HG02973 (cell line): ENCODE data around the gene FBXW12.
"Not testable (repeated sequence)": the region's sequence is repeated elsewhere in the genome, so short reads cannot be mapped to it uniquely, and the experiment has no call there.

Experiments used
- ATAC-seq: cut with Tn5 transposase; IDR thresholded peaks from one replicate; pipeline ENCODE4 v1.9.1; 2021; ENCODE audit warnings: moderate library complexity; ENCODE audit not compliant: unreplicated experiment

Gene FBXW12, protein sequence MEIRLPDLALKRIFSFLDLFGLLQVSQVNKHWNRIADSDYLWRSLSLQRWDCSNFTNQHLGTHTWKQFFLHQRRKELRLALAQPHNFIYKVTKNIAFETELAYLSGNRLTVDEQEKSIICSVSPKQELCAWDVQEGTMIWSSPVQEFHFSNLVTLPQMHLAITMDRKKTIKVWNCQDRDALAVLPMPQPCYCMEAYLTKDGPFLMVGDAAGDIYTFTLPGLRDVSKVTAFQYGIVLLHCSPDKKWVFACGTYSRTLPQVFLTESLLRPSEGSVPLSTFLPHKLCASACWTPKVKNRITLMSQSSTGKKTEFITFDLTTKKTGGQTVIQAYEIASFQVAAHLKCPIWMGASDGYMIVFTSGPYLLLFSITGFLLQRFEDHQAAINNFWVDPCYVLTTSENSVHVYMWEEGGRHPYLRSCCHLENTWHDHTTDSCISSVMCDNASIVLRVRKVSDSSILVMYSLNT

DNA sequence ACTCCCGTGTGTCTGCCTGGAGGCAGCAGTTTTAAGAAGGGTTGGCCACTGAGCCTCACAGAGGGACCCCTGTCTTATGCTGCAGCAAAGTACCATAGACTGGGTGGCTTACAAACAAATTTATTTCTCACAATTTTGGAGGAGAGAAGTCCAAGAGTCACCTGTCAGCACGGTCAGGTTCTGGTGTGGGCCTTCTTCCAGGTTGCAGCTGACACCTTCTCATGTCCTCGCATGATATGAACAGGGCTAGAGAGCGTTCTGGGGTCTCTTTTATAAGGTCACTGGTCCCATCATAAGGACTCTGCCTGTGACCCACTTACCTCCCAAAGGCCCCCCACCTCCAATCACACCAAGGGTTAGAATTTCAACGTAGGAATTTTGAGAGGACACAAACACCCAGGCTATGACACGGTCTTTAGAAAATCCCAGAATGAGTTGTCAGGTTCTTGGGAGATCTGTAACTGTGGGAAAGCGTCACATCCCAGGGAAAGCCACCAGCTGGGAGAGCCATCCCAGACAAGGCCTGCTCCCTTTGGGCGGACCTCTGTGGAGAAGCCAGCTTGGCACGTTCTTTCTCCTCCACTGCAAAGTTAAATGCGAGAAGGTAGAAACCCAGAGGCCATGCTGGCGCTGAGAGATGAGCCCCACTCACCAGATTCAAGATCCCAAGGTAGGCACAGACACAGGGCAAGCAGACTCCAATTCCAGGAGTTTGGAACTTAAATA lies at the start of gene FBXW12:
Gene FBXW12 (plus strand): TSS at position 569 of the 726 bp plus-strand sequence. CDS start 549 bp downstream, outside the sequence.
- no peak for ATAC-seq

DNA sequence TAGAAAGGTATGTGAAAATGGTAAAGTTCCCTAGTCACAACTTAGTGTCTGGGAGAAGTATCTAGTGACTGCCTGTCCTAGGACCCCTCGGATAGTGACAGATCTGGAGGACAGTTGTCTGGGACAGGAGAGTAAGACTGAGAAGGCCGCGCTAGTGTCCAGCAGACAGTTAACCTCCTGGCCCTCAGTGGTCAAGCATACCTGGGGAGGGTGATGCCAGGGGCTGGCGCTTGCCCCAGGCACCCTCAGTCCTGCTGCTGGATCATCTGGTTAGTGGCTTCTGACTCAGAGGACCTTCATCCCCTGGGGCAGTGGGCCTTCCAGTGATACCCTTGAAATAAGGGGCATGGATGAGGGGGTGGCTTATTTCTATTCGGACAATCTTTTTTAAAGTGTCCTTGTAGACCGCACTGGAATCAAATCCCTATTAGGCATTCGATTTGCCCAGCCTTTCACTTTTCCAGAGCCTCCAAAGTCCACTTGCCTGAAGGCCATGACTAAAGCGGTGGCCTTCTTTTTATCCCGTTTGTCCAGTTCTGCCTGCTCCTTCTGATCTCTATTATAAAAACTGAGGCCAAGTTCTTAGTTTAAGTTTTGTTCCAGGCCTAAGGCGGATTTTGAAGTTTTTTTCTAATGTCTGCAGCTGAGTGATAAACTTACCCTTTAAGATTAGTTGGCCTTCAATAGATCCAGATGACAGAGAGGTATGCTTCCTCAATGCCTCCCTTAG lies 40.1 kb upstream of the FBXW12 start:
- not testable (repeated sequence) for ATAC-seq

DNA sequence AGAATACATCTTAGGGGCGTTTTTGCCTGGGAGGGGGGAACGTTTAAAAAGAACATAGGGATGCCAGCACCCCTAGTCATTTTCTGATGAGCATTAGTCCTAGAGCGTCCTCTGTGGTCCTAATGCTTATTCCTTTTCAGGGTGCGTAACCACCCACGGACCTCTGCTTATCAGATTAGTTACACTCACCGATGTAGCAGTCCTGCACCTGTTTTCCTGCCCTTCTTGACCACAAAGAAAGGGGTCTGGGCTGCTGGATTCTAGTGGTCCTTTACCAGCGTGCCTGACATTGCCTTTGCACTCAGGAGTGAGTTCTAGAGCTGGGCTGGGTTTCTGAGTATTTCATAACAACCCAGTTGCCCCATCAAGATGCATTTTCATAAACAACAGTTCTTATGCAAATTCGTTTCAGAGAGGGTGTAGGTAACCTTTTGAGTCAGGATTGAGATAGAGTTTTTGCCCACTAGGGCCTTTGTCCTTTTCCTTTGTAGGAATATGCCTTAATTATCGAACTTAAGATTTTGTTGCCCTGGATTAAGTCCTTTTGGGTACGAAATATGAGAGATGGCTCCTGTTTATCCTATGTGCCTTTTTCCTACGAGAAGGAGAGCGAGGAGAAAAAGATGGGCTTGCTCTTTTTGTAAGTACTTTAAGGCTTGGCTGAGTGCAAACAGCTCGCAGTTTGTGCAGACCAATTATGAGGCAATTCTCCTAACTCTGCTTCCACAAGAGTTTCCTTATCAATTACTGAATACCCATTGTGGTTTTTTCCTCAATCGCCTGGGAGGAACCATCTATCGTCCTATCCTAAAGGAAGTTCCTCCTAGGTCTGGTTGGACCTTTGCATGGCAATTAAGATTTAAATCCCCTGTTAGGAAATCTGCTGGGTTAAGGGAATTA lies 38.4 kb upstream of the FBXW12 start, which contains the start of gene SPINK8:
Gene SPINK8 (minus strand): TSS at position 316 of the 900 bp plus-strand sequence. CDS start 5,320 bp downstream, outside the sequence.
- ATAC-seq: not testable (repeated sequence)

DNA sequence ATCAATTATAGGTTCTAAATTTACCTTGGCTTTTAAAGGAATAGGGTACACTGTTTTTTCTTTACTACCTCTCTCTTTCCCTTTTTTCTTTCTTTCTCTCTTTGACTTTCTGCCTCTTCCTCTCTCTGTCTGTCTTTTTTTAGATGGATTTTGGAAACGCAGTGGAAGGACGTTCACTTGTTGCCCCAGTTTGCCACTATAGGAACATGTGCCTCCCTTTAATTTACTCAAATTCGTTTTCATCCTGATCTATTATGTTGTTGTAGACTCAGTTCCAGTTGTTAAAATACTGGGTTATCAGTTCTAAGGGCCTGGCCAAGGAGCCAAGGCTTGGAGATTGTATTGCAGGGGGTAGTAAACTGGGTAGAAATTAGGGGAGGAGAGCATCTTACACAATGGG lies 37.4 kb upstream of the FBXW12 start:
- no peak for ATAC-seq

DNA sequence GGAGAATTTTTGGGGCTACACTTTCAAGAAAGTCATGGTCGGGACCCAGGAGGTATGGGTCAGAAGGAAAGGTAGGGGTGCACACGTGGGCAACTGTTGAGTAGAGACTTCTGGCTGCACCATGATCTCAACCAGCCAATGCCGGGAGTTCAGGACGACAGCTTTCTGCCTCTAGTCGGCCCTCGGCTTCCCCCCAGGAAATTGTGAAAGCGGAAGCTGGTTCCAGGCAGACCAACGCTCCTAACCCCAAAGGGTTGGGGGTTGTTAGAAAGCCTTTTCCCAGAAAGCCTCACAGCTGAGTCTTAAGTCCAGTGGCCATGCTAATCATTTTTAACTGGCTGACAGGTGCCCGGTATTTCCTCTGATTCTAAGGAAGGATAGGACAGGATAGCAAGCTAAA lies 36.7 kb upstream of the FBXW12 start:
- ATAC-seq: not testable (repeated sequence)

DNA sequence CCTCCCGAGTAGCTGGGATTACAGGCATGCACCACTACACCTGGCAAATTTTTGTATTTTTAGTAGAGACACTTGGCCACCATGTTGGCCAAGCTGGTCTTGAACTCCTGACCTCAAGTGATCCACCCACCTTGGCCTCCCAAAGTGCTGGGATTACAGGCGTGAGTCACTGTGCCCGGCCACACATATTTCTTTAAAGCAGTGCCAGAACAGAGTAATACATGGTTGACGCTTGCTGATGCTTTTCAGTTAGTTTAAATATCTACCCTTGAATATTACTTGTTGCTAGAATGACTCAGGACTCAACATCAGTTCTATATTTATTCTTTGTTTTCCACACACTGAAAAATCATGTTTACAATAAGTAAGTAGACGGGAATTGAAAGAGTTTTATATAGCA lies 34.5 kb upstream of the FBXW12 start:
- ATAC-seq: not testable (repeated sequence)

DNA sequence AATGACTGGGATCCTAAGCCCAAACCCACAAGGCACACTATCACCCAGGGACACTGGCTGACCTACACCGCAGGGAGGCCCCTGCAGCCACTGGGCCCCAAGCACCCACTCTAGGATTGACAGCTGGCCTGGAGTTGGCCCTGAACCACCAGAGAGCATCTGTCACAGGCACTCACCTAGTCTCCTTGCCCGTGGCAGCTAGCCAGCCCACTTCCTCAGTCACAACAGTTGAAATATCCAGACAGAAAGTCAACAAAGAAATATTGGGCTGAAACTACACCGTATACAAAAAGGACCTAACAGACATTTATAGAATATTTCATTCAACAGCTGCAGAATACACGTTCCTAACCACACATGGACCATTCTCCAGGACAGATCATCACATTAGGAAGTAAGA lies 33.4 kb upstream of the FBXW12 start:
- no peak for ATAC-seq

DNA sequence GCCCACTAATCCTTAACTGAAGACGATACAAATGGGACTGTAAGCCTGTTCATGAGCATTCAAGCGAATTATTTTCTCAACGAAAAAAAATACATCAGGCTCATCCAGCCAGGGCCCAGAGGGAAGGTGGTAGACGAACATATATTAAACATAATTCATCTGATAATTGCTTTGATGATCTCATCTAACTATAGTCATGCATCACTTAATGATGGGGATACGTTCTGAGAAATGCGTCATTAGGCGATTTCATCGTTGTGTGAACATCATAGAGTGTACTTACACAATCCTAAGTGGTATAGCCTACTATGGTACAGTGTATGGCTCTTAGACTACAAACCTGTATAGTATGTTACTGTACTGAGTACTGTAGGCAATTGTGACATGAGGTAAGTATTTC lies 28.6 kb upstream of the FBXW12 start:
- ATAC-seq: no peak

DNA sequence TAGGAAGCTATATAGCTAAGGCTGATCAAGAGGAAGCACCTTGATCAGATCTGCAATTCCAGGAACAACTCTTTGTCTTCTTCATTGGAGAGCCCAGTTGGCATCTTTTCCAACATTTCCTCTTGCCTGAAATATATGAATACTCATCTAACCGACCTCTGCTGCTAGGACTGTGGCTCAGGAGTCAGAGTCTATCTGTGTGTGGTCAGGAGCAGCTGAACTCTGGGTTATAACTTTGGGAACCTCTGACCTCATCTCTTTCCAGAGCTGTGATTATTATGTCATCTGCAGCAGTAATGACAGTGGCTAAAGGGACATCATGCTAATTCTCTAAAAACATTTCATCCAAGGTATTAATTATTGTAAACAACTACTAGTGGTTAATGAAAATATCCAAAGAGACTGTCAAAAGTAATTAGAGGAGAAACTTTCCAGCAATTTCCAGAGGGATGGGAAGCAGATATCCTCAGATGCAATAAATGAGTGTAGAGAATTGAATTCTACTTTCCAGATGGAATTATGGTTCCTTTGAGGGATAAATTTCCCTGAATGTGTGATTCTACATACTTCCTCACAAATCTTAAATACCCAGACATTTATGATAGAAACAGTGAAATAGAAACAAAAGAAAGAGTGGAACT lies 27.0 kb upstream of the FBXW12 start:
- no peak for ATAC-seq

DNA sequence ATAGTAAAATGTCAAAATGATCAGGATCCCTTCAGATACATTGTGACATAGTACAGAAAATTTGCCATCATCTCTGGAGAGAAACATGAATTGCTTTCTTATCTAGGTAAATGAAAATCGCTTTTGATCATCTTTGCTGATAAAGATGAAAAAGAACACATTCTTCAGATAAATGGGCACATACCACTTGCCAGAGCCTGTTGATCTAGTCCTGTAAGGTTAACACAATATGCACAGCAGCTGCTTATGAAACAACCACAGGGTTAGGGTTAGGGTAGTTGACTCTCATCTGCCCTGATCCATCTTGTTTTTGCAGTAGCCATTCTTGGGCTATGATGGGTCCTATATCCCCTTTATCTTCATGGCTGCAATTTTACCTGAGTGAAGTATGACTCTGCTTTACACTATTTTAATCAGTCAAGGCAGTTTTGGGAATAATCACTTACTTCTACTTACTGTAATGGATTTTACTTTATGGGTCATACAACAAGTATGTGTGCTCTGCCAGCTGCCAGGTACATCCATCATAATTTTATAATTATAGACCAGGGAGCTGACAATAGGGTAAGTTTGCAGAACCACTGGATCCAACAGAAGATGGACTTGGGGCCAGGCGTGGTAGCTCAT lies 26.0 kb upstream of the FBXW12 start:
- ATAC-seq: no peak

DNA sequence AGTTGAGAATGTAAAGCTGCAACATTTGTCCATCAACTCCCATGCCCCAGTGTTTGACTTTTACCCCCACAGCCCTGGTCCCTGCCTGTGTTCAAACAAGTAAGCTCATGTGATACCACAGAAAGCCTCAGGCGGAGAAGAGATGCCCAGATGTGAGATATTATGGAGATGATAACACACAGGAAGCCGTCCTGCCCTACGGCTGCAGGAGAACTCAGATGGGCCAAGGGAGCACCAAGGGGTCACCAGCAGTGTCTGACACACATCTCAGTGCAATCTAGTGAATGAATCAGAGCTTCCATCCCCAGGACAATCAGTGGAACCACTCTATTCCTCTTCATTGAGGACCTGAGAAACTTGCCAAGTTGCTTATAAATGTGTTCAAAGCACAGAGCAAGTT lies 24.5 kb upstream of the FBXW12 start:
- ATAC-seq: no peak

DNA sequence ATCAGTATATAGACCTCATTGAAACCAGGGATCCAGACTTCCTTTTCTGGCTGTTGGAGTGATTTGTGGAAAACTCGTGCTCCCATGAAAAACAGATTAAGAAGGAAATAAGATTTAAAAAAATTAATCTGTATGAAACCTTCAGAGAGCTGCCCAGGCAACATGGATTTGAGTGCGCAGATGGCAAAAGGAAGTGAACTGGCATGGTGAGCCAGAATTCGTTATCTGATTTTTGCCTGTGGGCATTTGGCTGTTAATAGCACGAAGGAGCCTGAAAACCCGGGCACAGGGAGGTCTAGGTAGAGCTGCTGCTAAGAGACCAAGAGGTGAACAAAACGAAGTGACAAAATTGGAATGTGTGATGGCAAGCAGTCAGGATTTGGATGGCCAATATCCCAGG lies 19.5 kb upstream of the FBXW12 start:
- no peak for ATAC-seq

DNA sequence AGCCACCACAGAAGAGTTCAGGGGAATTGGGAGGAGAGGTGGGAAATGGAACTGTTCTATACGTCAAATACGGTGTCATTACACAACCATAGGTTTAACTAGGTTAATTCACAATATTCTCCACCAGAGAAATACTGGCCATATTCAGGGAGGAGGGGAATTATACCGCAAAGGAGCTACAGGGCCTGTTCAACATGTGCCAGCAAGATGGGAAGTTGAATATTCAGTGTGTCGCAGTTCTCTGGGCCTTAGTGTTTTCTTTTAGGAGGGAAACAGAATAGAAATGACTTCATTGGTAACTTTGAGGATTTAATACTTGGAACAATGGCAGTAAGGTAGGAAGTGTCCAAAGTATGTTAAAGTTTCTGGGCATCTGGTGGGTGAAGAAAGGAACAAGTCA lies 18.0 kb upstream of the FBXW12 start:
- ATAC-seq: no peak

DNA sequence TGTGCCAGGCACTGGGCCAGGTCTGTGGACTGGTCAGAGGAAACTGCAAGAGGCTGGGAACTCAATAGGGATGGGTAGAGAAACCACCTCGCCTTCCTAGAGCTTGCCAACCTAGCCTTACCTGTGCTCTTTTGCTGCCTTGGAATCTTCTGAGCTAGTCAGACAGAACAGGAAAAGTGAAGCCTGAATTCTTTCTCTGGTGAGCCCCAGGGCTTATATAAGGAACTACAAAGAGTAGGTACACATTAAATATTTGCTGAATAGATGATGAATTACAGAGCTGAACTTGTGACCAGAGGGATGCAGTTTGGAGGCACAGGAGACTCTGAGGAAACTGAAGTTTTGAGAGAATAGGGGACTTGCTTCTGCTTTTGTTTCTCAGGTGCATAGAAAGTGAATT lies 15.6 kb upstream of the FBXW12 start:
- ATAC-seq: no peak

DNA sequence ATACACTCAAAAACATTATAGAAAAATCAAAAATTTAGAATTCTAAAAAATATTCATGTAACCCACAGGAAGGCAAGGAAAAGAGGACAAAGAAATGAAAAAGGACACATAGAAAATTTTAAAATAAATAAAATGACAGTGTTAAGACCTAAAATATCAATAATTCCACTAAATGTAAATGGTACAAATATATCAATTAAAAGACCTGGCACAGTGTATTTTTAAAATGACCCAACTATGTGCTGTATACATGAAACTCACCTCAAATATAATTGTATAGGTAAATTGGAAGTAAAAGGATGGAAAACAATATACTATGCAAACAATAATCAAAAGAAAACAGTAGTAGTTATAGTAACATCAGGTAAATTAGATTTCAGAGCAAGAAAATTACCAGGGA lies 10.1 kb upstream of the FBXW12 start:
- no peak for ATAC-seq

DNA sequence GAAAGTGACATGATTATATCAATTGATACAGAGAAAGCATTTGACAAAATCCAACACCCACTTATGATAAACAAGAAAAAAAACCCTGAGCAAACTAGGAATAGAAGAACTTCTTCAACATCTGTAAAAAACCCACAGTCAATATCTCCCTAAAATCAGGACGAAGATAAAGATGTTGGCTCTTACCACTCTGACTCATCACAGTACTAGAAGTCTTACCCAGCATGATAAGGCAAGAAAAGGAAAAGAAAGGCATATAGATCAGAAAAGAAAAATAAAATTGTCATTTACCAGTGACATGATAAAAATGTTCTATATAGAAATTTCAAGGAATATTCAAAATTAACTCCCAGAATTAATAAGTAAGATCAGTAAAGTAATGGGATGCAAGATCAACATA lies 7.2 kb upstream of the FBXW12 start:
- ATAC-seq: no peak

DNA sequence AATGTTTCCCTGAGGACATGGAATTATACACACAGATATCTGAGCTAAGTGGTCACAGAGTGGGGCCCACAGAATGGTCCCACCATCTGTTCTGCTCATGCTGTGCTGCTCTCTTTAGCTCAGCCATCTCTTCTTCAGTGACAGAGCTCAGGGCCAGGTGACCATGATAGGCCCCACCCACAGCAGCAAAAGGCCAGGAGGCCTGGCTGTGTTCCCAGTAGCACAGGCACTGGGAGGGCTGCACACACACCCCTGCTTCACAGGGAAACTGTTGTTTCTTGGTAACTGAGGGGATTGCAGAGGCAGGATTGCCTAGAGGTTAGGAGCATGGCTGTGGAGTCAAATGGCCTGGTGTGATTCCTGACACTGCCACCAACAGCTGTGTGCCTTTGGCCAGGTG lies 4.8 kb upstream of the FBXW12 start:
- no peak for ATAC-seq

DNA sequence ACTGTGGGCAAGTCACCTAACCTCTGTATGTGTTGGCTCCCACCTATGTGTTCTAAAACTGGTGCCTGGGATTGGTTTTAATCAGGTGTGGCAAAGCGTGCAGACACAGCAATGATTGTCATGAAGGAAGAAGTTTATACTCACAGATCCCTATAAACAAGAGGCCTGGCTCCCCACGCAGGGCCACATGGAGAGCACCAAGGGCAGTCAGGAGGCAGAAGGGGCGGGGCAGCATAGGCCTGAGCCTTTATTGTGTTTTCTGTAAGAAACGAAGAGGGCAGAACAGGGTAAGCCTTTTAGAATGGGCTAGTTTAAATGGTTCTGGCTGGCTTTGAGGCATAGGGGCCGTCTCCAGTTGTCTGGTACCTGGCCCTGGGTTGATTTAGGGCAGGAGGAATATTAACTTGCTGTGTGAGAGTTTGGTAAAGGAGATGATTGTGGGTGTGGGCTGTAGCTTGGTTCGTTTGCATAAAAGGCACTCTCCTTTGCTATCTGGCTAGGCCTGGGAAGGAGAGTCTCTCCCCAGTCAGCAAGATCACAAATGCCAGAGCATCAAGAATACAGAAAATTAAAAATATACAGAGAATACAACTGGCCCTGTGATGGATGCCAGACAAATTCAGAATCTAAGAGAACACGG lies 2.2 kb upstream of the FBXW12 start:
- ATAC-seq: no peak

DNA sequence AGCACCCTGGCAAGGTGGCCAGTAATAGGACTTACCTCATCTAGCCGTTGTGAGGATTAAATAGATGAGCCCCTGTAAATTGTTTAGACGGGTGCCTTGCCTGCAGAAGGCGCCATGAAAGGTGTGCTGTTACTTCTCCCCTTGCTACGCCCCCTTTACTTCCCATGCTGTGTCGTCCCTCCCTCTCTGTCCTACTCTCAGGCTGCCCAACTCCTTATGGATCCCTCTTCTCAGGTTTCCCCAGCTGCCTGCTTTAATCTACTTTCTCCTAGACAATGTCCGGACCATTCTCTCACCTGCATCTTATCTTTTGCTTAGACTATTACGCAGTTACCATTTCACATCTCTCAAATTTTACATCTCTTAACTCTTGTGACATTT lies 1.7 kb upstream of the FBXW12 start:
- ATAC-seq: no peak
